H9 (cell line): ENCODE measurements around the gene HBS1L. TPM values are rescaled to one million over a fixed set of nuclear protein-coding genes. Genes with fewer than 3 reads are reported as not detected.

Source experiments
- DNase-seq: peaks from one replicate; pipeline ENCODE4 v3.0.0-alpha.2; 2017
- H2AFZ ChIP-seq: one replicate; pipeline ENCODE4 v1.6.1; 2013; ENCODE audit warnings: mild to moderate bottlenecking, low read length, control low read depth, moderate library complexity
- H2AK5ac ChIP-seq: 2 replicates; pipeline ENCODE4 v1.6.1; 2013; ENCODE audit warnings: low read length, control low read depth, mixed read lengths; ENCODE audit not compliant: insufficient read length
- H2BK120ac ChIP-seq: one replicate; pipeline ENCODE4 v1.6.1; 2013; ENCODE audit warnings: low read depth, mild to moderate bottlenecking, low read length, control low read depth, inconsistent platforms; ENCODE audit not compliant: poor library complexity, severe bottlenecking
- H2BK12ac ChIP-seq: 2 replicates; pipeline ENCODE4 v1.6.1; 2013; ENCODE audit warnings: low read length, control low read depth, mixed read lengths, low read depth; ENCODE audit not compliant: insufficient read length
- H2BK15ac ChIP-seq: 2 replicates; pipeline ENCODE4 v1.6.1; 2013; ENCODE audit warnings: low read depth, low read length, control low read depth
- H2BK20ac ChIP-seq: one replicate; pipeline ENCODE4 v1.6.1; 2013; ENCODE audit warnings: low read depth, mild to moderate bottlenecking, low read length, control low read depth, inconsistent platforms; ENCODE audit not compliant: poor library complexity, severe bottlenecking
- H2BK5ac ChIP-seq: 2 replicates; pipeline ENCODE4 v1.6.1; 2013; ENCODE audit warnings: low read length, control low read depth, mixed read lengths; ENCODE audit not compliant: insufficient read length
- H3K14ac ChIP-seq: 2 replicates; pipeline ENCODE4 v1.6.1; 2013; ENCODE audit warnings: low read length, control low read depth; ENCODE audit not compliant: insufficient read depth
- H3K18ac ChIP-seq: 2 replicates; pipeline ENCODE4 v1.6.1; 2013; ENCODE audit warnings: low read depth, mild to moderate bottlenecking, mixed read lengths, low read length, control low read depth; ENCODE audit not compliant: insufficient read length
- H3K23ac ChIP-seq: 2 replicates; pipeline ENCODE4 v1.6.1; 2013; ENCODE audit warnings: low read length, control low read depth, mixed read lengths, low read depth; ENCODE audit not compliant: insufficient read length
- H3K23me2 ChIP-seq: 2 replicates; pipeline ENCODE4 v1.6.1; 2013; ENCODE audit warnings: low read depth, mild to moderate bottlenecking, mixed read lengths, low read length, control low read depth; ENCODE audit not compliant: insufficient read length, poor library complexity, severe bottlenecking
- H3K27ac ChIP-seq: 2 replicates; pipeline ENCODE4 v1.5.1; 2013; ENCODE audit warnings: low read length, control low read depth, mixed read lengths, low read depth; ENCODE audit not compliant: insufficient read length
- H3K27me3 ChIP-seq: 2 replicates; pipeline ENCODE4 v1.6.1; 2013; ENCODE audit warnings: low read length, control low read depth, inconsistent platforms; ENCODE audit not compliant: insufficient read depth
- H3K4ac ChIP-seq: 2 replicates; pipeline ENCODE4 v1.6.1; 2013; ENCODE audit warnings: low read depth, mild to moderate bottlenecking, control low read depth, inconsistent platforms, low read length, moderate library complexity
- H3K4me1 ChIP-seq: 2 replicates; pipeline ENCODE4 v1.6.1; 2013; ENCODE audit warnings: low read length, control low read depth, inconsistent platforms; ENCODE audit not compliant: insufficient read depth
- H3K4me2 ChIP-seq: 2 replicates; pipeline ENCODE4 v1.6.1; 2013; ENCODE audit warnings: low read length, control low read depth, mixed read lengths; ENCODE audit not compliant: insufficient read length, insufficient read depth
- H3K56ac ChIP-seq: 2 replicates; pipeline ENCODE4 v1.6.1; 2013; ENCODE audit warnings: low read depth, mild to moderate bottlenecking, mixed read lengths, low read length, control low read depth; ENCODE audit not compliant: insufficient read length
- H3K79me1 ChIP-seq: 2 replicates; pipeline ENCODE4 v1.6.1; 2013; ENCODE audit warnings: low read depth, mild to moderate bottlenecking, moderate library complexity, low read length, control low read depth, inconsistent platforms; ENCODE audit not compliant: insufficient read depth, poor library complexity, severe bottlenecking
- H3K79me2 ChIP-seq: 2 replicates; pipeline ENCODE4 v1.6.1; 2013; ENCODE audit warnings: low read length, control low read depth, inconsistent platforms; ENCODE audit not compliant: insufficient read depth
- H3K9ac ChIP-seq: 2 replicates; pipeline ENCODE4 v1.6.1; 2013; ENCODE audit warnings: low read length, control low read depth, mixed read lengths; ENCODE audit not compliant: insufficient read length; ENCODE audit errors: extremely low read depth
- H3K9me3 ChIP-seq: one replicate; pipeline ENCODE4 v1.6.1; 2013; ENCODE audit warnings: low read depth, low read length, inconsistent platforms; ENCODE audit not compliant: control insufficient read depth
- H3T11ph ChIP-seq: one replicate; pipeline ENCODE4 v1.6.1; 2013; ENCODE audit warnings: mild to moderate bottlenecking, low read length, control low read depth, inconsistent platforms
- H4K20me1 ChIP-seq: one replicate; pipeline ENCODE4 v1.6.1; 2013; ENCODE audit not compliant: control insufficient read depth, insufficient read length, insufficient read depth
- H4K5ac ChIP-seq: 2 replicates; pipeline ENCODE4 v1.6.1; 2013; ENCODE audit warnings: low read depth, mild to moderate bottlenecking, mixed read lengths, low read length, control low read depth; ENCODE audit not compliant: insufficient read length
- H4K8ac ChIP-seq: replicated peaks from 2 replicates; pipeline ENCODE4 v1.6.1; 2013; ENCODE audit warnings: low read length, control low read depth, mixed read lengths, low read depth; ENCODE audit not compliant: insufficient read length
- H4K91ac ChIP-seq: 2 replicates; pipeline ENCODE4 v1.6.1; 2013; ENCODE audit warnings: low read depth, mild to moderate bottlenecking, moderate library complexity, mixed read lengths, low read length, control low read depth; ENCODE audit not compliant: insufficient read length
- H3K27ac Mint-ChIP-seq, 3 experiments: 2 replicates in 2 of 3; 3 replicates in 1 of 3; pipeline ENCODE4 v1.8.0; 2020 to 2021; ENCODE audit warnings: mixed read lengths in 3 of 3, mild to moderate bottlenecking in 1 of 3, moderate library complexity in 1 of 3
- H3K27me3 Mint-ChIP-seq: 2 replicates; pipeline ENCODE4 v1.8.0; 2021; ENCODE audit warnings: low read depth, mild to moderate bottlenecking, moderate library complexity, mixed read lengths
- H3K36me3 Mint-ChIP-seq, 3 experiments: 2 replicates in 2 of 3; 3 replicates in 1 of 3; pipeline ENCODE4 v1.8.0; 2020 to 2021; ENCODE audit warnings: low read depth in 3 of 3, mixed read lengths in 3 of 3; ENCODE audit not compliant: insufficient read depth in 1 of 3
- H3K4me1 Mint-ChIP-seq, 2 experiments: 2 replicates each; pipeline ENCODE4 v1.8.0; 2020; ENCODE audit warnings: mixed read lengths in 2 of 2
- H3K4me3 Mint-ChIP-seq, 2 experiments: 2 replicates in 1 of 2; 3 replicates in 1 of 2; pipeline ENCODE4 v1.8.0; 2020 to 2021; ENCODE audit warnings: mild to moderate bottlenecking in 2 of 2, mixed read lengths in 2 of 2, moderate library complexity in 1 of 2
- H3K9me3 Mint-ChIP-seq, 2 experiments: 2 replicates in 1 of 2; 3 replicates in 1 of 2; pipeline ENCODE4 v1.8.0; 2020; ENCODE audit warnings: mild to moderate bottlenecking in 2 of 2, mixed read lengths in 2 of 2, moderate library complexity in 1 of 2
- CTCF ChIP-seq: fragments of 200-600 bp; sonication (generic); conservative IDR thresholded peaks from 3 replicates; pipeline ENCODE4 v1.8.0; 2021; ENCODE audit warnings: antibody characterized with exemption, mild to moderate bottlenecking
- WGBS: extraction: QIAGEN DNeasy Blood & Tissue Kit; methylation state at CpG from one replicate; pipeline ENCODE4 v1.1.7; 2013; ENCODE audit warnings: missing lambda C conversion rate, low lambda C conversion rate, mixed read lengths; ENCODE audit not compliant: insufficient read length; ENCODE audit errors: extremely low coverage; 5-methylcytosine and 5-hydroxymethylcytosine counted together
- total RNA-seq: library from RNA; stranded (reverse); gene quantifications from 2 replicates; pipeline ENCODE4 v1.2.1, GENCODE V29; 2021

Gene HBS1L
- total RNA-seq, 1 experiment from 2014 or later, result 110 TPM

GRCh38 chr6:135084001-135084915 lies 29.6 kb upstream of the HBS1L start:
- no peak overlapping the region for H3K4ac ChIP-seq
- H4K5ac ChIP-seq, result no peak overlapping the region
- H3K4me3 Mint-ChIP-seq, result no peak overlapping the region
- no peaks in the 10 kb centered on the region for H3K79me2 ChIP-seq
- H3K4me1 Mint-ChIP-seq, result peaks cover 0 to 13% of the 10 kb centered on the region in 2 experiments; a peak in 2 of 4 replicates
- no peak overlapping the region for H3K23ac ChIP-seq
- H3K4me1 ChIP-seq, result no peaks in the 10 kb centered on the region
- H3K23me2 ChIP-seq, result no peaks in the 10 kb centered on the region
- no peak overlapping the region for H3T11ph ChIP-seq
- H3K14ac ChIP-seq, result no peak overlapping the region
- WGBS, result no CpG with 5 or more reads among the region's 5 CpGs
- no peak overlapping the region for H2BK20ac ChIP-seq
- H2BK12ac ChIP-seq, result no peak overlapping the region
- H3K27me3 Mint-ChIP-seq, result no peaks in the 10 kb centered on the region
- H3K79me1 ChIP-seq, result no peaks in the 10 kb centered on the region
- H3K9ac ChIP-seq, result no peak overlapping the region
- no peak overlapping the region for H3K27ac ChIP-seq
- H2AK5ac ChIP-seq, result no peak overlapping the region
- no peak for DNase-seq
- no peaks in the 10 kb centered on the region for H3K9me3 ChIP-seq
- H2BK5ac ChIP-seq, result no peak overlapping the region
- peaks cover 0 to 13% (median 4%) of the 10 kb centered on the region in 3 experiments; a peak in 4 of 7 replicates for H3K36me3 Mint-ChIP-seq
- H3K4me2 ChIP-seq, result no peak overlapping the region
- no peaks in the 10 kb centered on the region for H3K27me3 ChIP-seq
- no peak overlapping the region for H3K27ac Mint-ChIP-seq
- no peak overlapping the region for H2AFZ ChIP-seq
- H3K9me3 Mint-ChIP-seq, result peaks cover 11% of the 10 kb centered on the region in 2 experiments
- no peak overlapping the region for H4K8ac ChIP-seq
- H3K56ac ChIP-seq, result no peak overlapping the region
- H2BK15ac ChIP-seq, result no peak overlapping the region
- TF ChIP-seq CTCF, result no peak
- no peak overlapping the region for H2BK120ac ChIP-seq
- H3K18ac ChIP-seq, result no peak overlapping the region
- no peaks in the 10 kb centered on the region for H4K20me1 ChIP-seq
- H4K91ac ChIP-seq, result no peak overlapping the region
